ENCODE measurements around the gene SLFN5. TPM values are rescaled to one million over a fixed set of nuclear protein-coding genes. Genes with fewer than 3 reads are reported as not detected.

Gene SLFN5
- total and polyA plus RNA-seq, 2 of the 4 experiments (the other 2 are of a cell fraction), result 13.0 to 48.9 TPM

DNA sequence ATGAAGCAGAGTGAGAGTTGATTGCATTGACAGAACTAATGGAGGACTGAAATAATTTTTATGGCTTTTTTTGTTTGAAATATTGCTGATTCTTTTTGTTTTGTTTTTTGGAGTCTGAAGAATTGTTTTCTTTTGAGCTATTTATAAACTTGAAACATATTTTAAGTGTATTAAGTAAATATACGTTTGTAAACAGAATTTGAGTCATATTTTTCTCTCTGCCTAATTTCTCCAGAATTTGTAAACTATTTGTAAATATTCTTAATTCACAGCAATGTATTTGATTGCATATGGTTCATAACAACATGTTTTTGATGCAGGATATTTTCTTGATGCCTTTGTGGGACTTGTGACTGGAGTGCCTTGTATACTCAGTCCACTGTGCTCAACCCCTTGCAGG is 79.9 kb downstream of the SLFN5 start:
- Histone ChIP-seq H2BK20ac (ENCODE audit: low read depth, low read length) (no peak overlapping the region), H3K9ac (ENCODE audit: low read depth, low read length) (no peak overlapping the region), H2BK15ac (ENCODE audit: low read depth, low read length) (no peak overlapping the region), H3K27ac (ENCODE audit: insufficient read depth, low read length) (no peak overlapping the region), H2BK120ac (ENCODE audit: low read depth, low read length) (no peak overlapping the region), H4K91ac (ENCODE audit: insufficient read depth, low read depth, low read length) (no peak overlapping the region), H3K4me2 (ENCODE audit: low read depth, low read length) (no peak overlapping the region), H3K4me1 (ENCODE audit: control insufficient read depth, insufficient read depth, low read length) (no peaks in the 10 kb centered on the region), H3K9me1 (ENCODE audit: insufficient read depth, low read length) (no peaks in the 10 kb centered on the region), H3K27me3 (ENCODE audit: control insufficient read depth, insufficient read depth, low read length) (peaks cover 6% of the 10 kb centered on the region), H4K8ac (ENCODE audit: low read depth in 2 of 2, low read length in 2 of 2) (no peak overlapping the region), H2BK5ac (ENCODE audit: low read depth, low read length, poor library complexity, severe bottlenecking) (no peak overlapping the region), H3K14ac (replicated peaks; ENCODE audit: low read depth, low read length) (no peak overlapping the region), H2AFZ (replicated peaks; ENCODE audit: low read length, poor library complexity) (no peak overlapping the region), H3K36me3 (ENCODE audit: control insufficient read depth, insufficient read depth, low read length) (no peaks in the 10 kb centered on the region), H2AK5ac (ENCODE audit: low read depth, low read length) (no peak overlapping the region), H3K9me3 (ENCODE audit: control insufficient read depth, insufficient read depth, low read length) (no peaks in the 10 kb centered on the region), H3K23ac (ENCODE audit: low read depth, low read length) (no peak overlapping the region), H3K4me3 (ENCODE audit: insufficient read depth, low read depth, low read length) (no peak overlapping the region), H3K4ac (ENCODE audit: low read depth, low read length) (no peak overlapping the region), H3K79me1 (ENCODE audit: low read depth in 1 of 2, low read length in 2 of 2) (no peaks in the 10 kb centered on the region), H3K18ac (ENCODE audit: low read depth, low read length) (no peak overlapping the region), H4K20me1 (ENCODE audit: insufficient read depth, low read length) (no peaks in the 10 kb centered on the region), H2AK9ac (replicated peaks; ENCODE audit: low read depth, low read length, poor library complexity) (no peak overlapping the region), H3K56ac (ENCODE audit: extremely low read depth, insufficient read depth, low read length) (no peak overlapping the region), H4K5ac (ENCODE audit: low read depth, low read length) (no peak overlapping the region)
- no TSS peak for BruUV-seq (replicated peaks)
- intact Hi-C loops (cut with micrococcal nuclease), result no loop called here
- no peak for TF ChIP-seq CEBPB (IDR thresholded peaks at IDR 0.05; ENCODE audit: low read depth, low read length)
- TF ChIP-seq RFX5 (IDR thresholded peaks at IDR 0.05; ENCODE audit: low read depth, low read length), result no peak
- TF ChIP-seq POLR2A (IDR thresholded peaks at IDR 0.05; ENCODE audit: low read depth, low read length), result no peak
- TF ChIP-seq RAD21 (IDR thresholded peaks at IDR 0.05; ENCODE audit: low read length), result no peak
- TF ChIP-seq FOS (IDR thresholded peaks at IDR 0.05; ENCODE audit: low read depth, low read length), result no peak
- no peak for TF ChIP-seq MAZ (IDR thresholded peaks at IDR 0.05; ENCODE audit: borderline replicate concordance, low read depth, low read length)
- TF ChIP-seq USF2 (IDR thresholded peaks at IDR 0.05; ENCODE audit: low read depth, low read length), result no peak
- no peak for TF ChIP-seq CHD1 (IDR thresholded peaks at IDR 0.05; ENCODE audit: low read depth, low read length)
- TF ChIP-seq RCOR1 (IDR thresholded peaks at IDR 0.05; ENCODE audit: insufficient replicate concordance, low read length), result no peak
- TF ChIP-seq CTCF (conservative IDR thresholded peaks at IDR 0.05; ENCODE audit: low read depth, low read length), result no peak
- no peak for TF ChIP-seq SMC3 (IDR thresholded peaks at IDR 0.05; ENCODE audit: low read depth, low read length)
- no CpG with 5 or more reads among the region's 1 CpG for WGBS, 2 experiments (ENCODE audit: extremely low coverage in 2 of 2, insufficient read length in 1 of 2)
- dilution Hi-C loops (cut with HindIII; ENCODE audit: low sequenced_read_pairs, unreplicated experiment), result loop anchor here (25.0 kb wide), 1 partner anchor 215 kb away; the partner anchor contains the start of gene SLFN12L
- ChIA-PET CTCF (interaction anchor here (0.6 to 0.9 kb wide), 2 partner anchors 10 to 232 kb away, joined by 3 read pairs; no protein-coding TSS in a partner anchor), POLR2A (ENCODE audit: unreplicated experiment) (no interaction called here)
- in situ Hi-C loops (cut with MboI; ENCODE audit: low sequenced_read_pairs), result no loop called here
- no peak for DNase-seq
- ATAC-seq (ENCODE audit: low read depth), result no peak
